K562 (cell line): Measurements from ENCODE around the gene SLC38A2. TPM values are rescaled to one million over a fixed set of nuclear protein-coding genes. Genes with fewer than 3 reads are reported as not detected.

Experiments used
- ATAC-seq: fragments of 200-7000 bp; cut with Tn5 transposase; 3 replicates; pipeline ENCODE4 v1.9.1; 2020; ENCODE audit warnings: moderate library complexity
- BruUV-seq: library from RNA; stranded (reverse); fragments of 400-500 nt; replicated peaks from 2 replicates; lab custom pipeline; 2021; lab: Mats Ljungman, UMichigan
- CTCF ChIA-PET: fragments of 300-600 bp; formaldehyde crosslinking; extraction: SDS; loops from one replicate; lab custom pipeline; 2021; ENCODE audit warnings: low intra/inter-chr PET ratio; lab: Yijun Ruan, JAX
- POLR2A ChIA-PET: fragments of 300-600, 350-650 bp; sonication (Branson Sonifier 250); formaldehyde crosslinking; extraction: SDS; loops from one replicate; lab custom pipeline; 2021; ENCODE audit warnings: antibody characterized with exemption, inconsistent platforms; lab: Yijun Ruan, JAX
- DNase-seq, 4 experiments: peaks; one replicate each; pipeline versions ENCODE4 v3.0.0 to v3.0.0-alpha.2; 2011 to 2018; ENCODE audit warnings: low spot score in 3 of 4, mixed read lengths in 3 of 4; ENCODE audit errors: extremely low read depth in 1 of 4
- FAIRE-seq: peaks from 2 replicates; lab custom pipeline; 2011; peaks lifted over from hg19 to GRCh38; lab: Jason Lieb, UNC
- H2AFZ ChIP-seq: 2 replicates; pipeline ENCODE4 v1.6.0; 2011; ENCODE audit warnings: low read depth, low read length, control low read depth, inconsistent platforms
- H3K27ac ChIP-seq: fragments of 200-600 bp; 3 replicates; pipeline ENCODE4 v1.8.0; 2011; ENCODE audit warnings: low read depth, mild to moderate bottlenecking, control low read depth, inconsistent platforms, low read length, moderate library complexity, mixed read lengths; ENCODE audit errors: extremely low read depth
- H3K27me3 ChIP-seq, 2 experiments: fragments of 300-600 bp in 1 of 2; 2 replicates in 1 of 2; 3 replicates in 1 of 2; pipeline versions ENCODE4 v1.6.0 to v1.8.0; 2011; ENCODE audit warnings: inconsistent platforms in 2 of 2, low read length in 2 of 2, mild to moderate bottlenecking in 1 of 2, mixed read lengths in 1 of 2, moderate library complexity in 1 of 2; ENCODE audit not compliant: control insufficient read depth in 2 of 2, insufficient read depth in 2 of 2
- H3K36me3 ChIP-seq: fragments of 300-600 bp; 3 replicates; pipeline ENCODE4 v1.8.0; 2011; ENCODE audit warnings: mild to moderate bottlenecking, low read length, inconsistent platforms; ENCODE audit not compliant: control insufficient read depth, insufficient read depth
- H3K4me1 ChIP-seq, 2 experiments: fragments of 200-600 bp in 1 of 2; replicated peaks in 1 of 2; 2 replicates in 1 of 2; 3 replicates in 1 of 2; pipeline versions ENCODE4 v1.5.1 to v1.8.0; 2011; ENCODE audit warnings: inconsistent platforms in 2 of 2, low read length in 2 of 2, mild to moderate bottlenecking in 1 of 2, mixed read lengths in 1 of 2, moderate library complexity in 1 of 2; ENCODE audit not compliant: control insufficient read depth in 2 of 2, insufficient read depth in 2 of 2
- H3K4me2 ChIP-seq: 2 replicates; pipeline ENCODE4 v1.6.1; 2011; ENCODE audit warnings: low read length, control low read depth, inconsistent platforms, mixed read lengths; ENCODE audit not compliant: insufficient read depth
- H3K4me3 ChIP-seq: fragments of 200-600 bp; sonication (generic), shearing (Covaris generic); 2 replicates; pipeline ENCODE4 v1.5.1; 2016; ENCODE audit warnings: control low read depth, inconsistent platforms
- H3K79me2 ChIP-seq: fragments of 200-600 bp; 3 replicates; pipeline ENCODE4 v1.8.0; 2011; ENCODE audit warnings: low read length, inconsistent platforms; ENCODE audit not compliant: control insufficient read depth, insufficient read depth
- H3K9ac ChIP-seq, 2 experiments: 2 replicates each; pipeline versions ENCODE4 v1.6.0 to v1.6.1; 2011; ENCODE audit warnings: low read depth in 2 of 2, low read length in 2 of 2, control low read depth in 1 of 2, inconsistent platforms in 1 of 2, mild to moderate bottlenecking in 1 of 2, mixed read lengths in 1 of 2; ENCODE audit not compliant: insufficient read depth in 1 of 2
- H3K9me1 ChIP-seq: one replicate; pipeline ENCODE4 v1.6.0; 2011; ENCODE audit warnings: inconsistent platforms, mild to moderate bottlenecking, low read length, moderate library complexity; ENCODE audit not compliant: control insufficient read depth, insufficient read depth
- H3K9me3 ChIP-seq: replicated peaks from 2 replicates; pipeline ENCODE4 v1.5.1; 2011; ENCODE audit warnings: low read depth, low read length, inconsistent platforms; ENCODE audit not compliant: control insufficient read depth, insufficient read depth
- H4K20me1 ChIP-seq: replicated peaks from 2 replicates; pipeline ENCODE4 v1.6.1; 2011; ENCODE audit warnings: low read length, inconsistent platforms, mixed read lengths; ENCODE audit not compliant: control insufficient read depth, insufficient read depth
- CREM ChIP-seq: IDR thresholded peaks from 2 replicates; pipeline ENCODE4 v1.6.1; 2014; ENCODE audit warnings: antibody characterized with exemption, low read depth
- FIP1L1 ChIP-seq: fragments of 200-400 bp; formaldehyde crosslinking; IDR thresholded peaks from 2 replicates; pipeline ENCODE4 v1.6.1; 2018; ENCODE audit warnings: mild to moderate bottlenecking, low read depth, low read length; ENCODE audit not compliant: poor library complexity, severe bottlenecking
- FOXM1 ChIP-seq, 2 experiments: fragments of 450-650 bp in 1 of 2; sonication (generic) in 1 of 2; formaldehyde crosslinking in 1 of 2; IDR thresholded peaks; 2 replicates each; pipeline versions ENCODE4 v1.6.1 to v1.9.0; 2017 to 2022; ENCODE audit warnings: low read depth in 2 of 2, mild to moderate bottlenecking in 2 of 2, missing genetic modification reagents in 1 of 2, moderate library complexity in 1 of 2
- MEF2D ChIP-seq: conservative IDR thresholded peaks from 2 replicates; pipeline ENCODE4 v1.6.1; 2016; ENCODE audit warnings: low read depth, missing genetic modification characterization, missing compliant biosample characterization
- MEIS2 ChIP-seq: fragments of 450-650 bp; IDR thresholded peaks from 2 replicates; pipeline ENCODE4 v1.6.1; 2014; ENCODE audit warnings: mild to moderate bottlenecking; ENCODE audit not compliant: partially characterized antibody
- POLR2G ChIP-seq: fragments of 200-400 bp; formaldehyde crosslinking; IDR thresholded peaks from 2 replicates; pipeline ENCODE4 v1.6.1; 2017; ENCODE audit warnings: low read depth, mild to moderate bottlenecking, antibody characterized with exemption, low read length, moderate library complexity
- PPARD ChIP-seq: fragments of 250-450 bp; sonication (Bioruptor Pico); IDR thresholded peaks from 2 replicates; pipeline ENCODE4 v1.8.0; 2022; ENCODE audit warnings: inconsistent platforms, mild to moderate bottlenecking, moderate library complexity
- RBFOX2 ChIP-seq: fragments of 200-400 bp; formaldehyde crosslinking; IDR thresholded peaks from 2 replicates; pipeline ENCODE4 v1.6.1; 2017; ENCODE audit warnings: low read depth, mild to moderate bottlenecking, low read length, moderate library complexity
- ZC3H11A ChIP-seq: IDR thresholded peaks from 2 replicates; pipeline ENCODE4 v1.6.1; 2012; ENCODE audit warnings: low read depth, low read length, improper control_type of control experiment
- WGBS: fragments of 100-300 bp; shearing (Covaris generic); methylation state at CpG from one replicate; pipeline ENCODE4 v1.1.6; 2016; ENCODE audit warnings: low coverage, mixed read lengths; ENCODE audit not compliant: insufficient coverage; ENCODE audit errors: missing lambda C conversion rate; 5-methylcytosine and 5-hydroxymethylcytosine counted together
- in situ Hi-C: fragments of 300-500 bp; cut with MboI; formaldehyde crosslinking; loops from 4 replicates; pipeline ENCODE4 v1.15.0; 2018; ENCODE audit warnings: inconsistent platforms, mixed read lengths
- intact Hi-C: fragments of 100-400 bp; cut with micrococcal nuclease; formaldehyde crosslinking; loops from 2 replicates; pipeline ENCODE4 v1.14.2; 2022
- polyA plus RNA-seq, 8 experiments: library from polyadenylated mRNA; depleted of rRNA in 4 of 8; stranded (reverse) in 5 of 8; unstranded in 3 of 8; fragments of >200 nt; fragmentation: Nextera tagmentation in 2 of 8; fragmentation: Illumina TruSeq in 1 of 8; extraction: Ambion mirVana in 2 of 8; extraction: Trizol in 1 of 8; gene quantifications; 2 replicates each; pipeline versions ENCODE4 v1.2.1 to v1.2.3, GENCODE V29; 2011 to 2014; ENCODE audit warnings: inconsistent platforms in 1 of 8, missing spikeins in 1 of 8
- total RNA-seq, 7 experiments: library from RNA; depleted of rRNA in 6 of 7; stranded (reverse); fragments of >200 nt in 6 of 7; fragmentation: Illumina TruSeq in 2 of 7; extraction: Trizol in 2 of 7; gene quantifications; 2 replicates each; pipeline versions ENCODE4 v1.2.1 to v1.2.3, GENCODE V29; 2011 to 2021; ENCODE audit warnings: low replicate concordance in 1 of 7
- TF ChIP-seq, protein P1 (sequence below): fragments of 250-450 bp; sonication (Bioruptor Pico); IDR thresholded peaks from 2 replicates; pipeline ENCODE4 v1.4.0; 2020; ENCODE audit warnings: mild to moderate bottlenecking, moderate library complexity
- TF ChIP-seq, protein P2 (sequence below): sonication (generic); formaldehyde crosslinking; IDR thresholded peaks from 2 replicates; pipeline ENCODE4 v1.8.1; 2022; ENCODE audit warnings: missing genetic modification reagents
- TF ChIP-seq, protein P3 (sequence below): fragments of 450-650 bp; IDR thresholded peaks from 2 replicates; pipeline ENCODE4 v1.6.1; 2016; ENCODE audit warnings: missing biosample characterization, missing genetic modification characterization

SLC38A2 gene
- total and polyA plus RNA-seq, 9 of the 15 experiments (the other 6 are each of a cell fraction or from before 2014, with no cell fraction given): 98.7 to 292 (median 143) TPM

DNA sequence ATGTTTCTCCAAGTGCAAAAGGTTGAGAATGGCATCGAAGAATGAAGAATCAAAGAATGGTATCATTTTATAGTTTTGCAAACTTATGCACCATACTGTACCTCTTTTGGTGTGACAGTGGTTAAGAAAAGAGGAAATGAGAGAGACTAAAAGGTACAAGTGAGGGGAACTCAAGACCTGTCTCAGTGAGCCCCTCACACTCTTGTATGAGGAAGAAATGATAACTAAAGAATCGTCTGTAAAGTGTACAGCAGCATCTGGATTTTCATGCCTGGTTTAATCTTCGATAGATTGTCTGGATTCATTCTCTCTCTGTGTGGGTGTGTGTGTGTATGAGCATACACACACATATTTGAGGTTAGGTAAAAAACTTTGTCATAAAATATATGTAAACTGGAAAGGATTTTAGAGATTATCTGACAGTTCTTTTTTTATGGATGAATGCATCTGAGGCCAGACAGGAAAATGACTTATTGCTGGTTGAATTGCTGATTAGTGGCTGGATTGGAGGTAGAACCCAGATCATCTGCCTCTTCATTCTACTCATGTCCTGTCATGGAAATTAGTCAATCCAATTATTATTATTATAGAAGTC lies 16.0 kb upstream of the SLC38A2 start:
- CTCF ChIA-PET: no interaction called here
- H3K27ac ChIP-seq: no peak overlapping the region
- no peak for ATAC-seq
- no peak overlapping the region for H3K4me2 ChIP-seq
- no peak for DNase-seq
- peaks cover 2% of the 10 kb centered on the region for H3K9me1 ChIP-seq
- peaks cover 10 to 41% of the 10 kb centered on the region in 2 experiments for H3K4me1 ChIP-seq
- FAIRE-seq: no peak
- POLR2A ChIA-PET: no interaction called here
- no peaks in the 10 kb centered on the region for H3K9me3 ChIP-seq
- H4K20me1 ChIP-seq: no peaks in the 10 kb centered on the region
- peaks cover 30% of the 10 kb centered on the region for H3K79me2 ChIP-seq
- in situ Hi-C loops: no loop called here
- H3K4me3 ChIP-seq: no peak overlapping the region
- no peaks in the 10 kb centered on the region for H3K36me3 ChIP-seq
- no peak overlapping the region for H3K9ac ChIP-seq
- WGBS: 49% methylated on average over 3 of the region's 3 CpGs
- BruUV-seq: no TSS peak
- intact Hi-C loops: loop anchor here (10.0 kb wide), 1 partner anchor 136 kb away; no protein-coding TSS in a partner anchor
- no peak overlapping the region for H2AFZ ChIP-seq
- H3K27me3 ChIP-seq: no peaks in the 10 kb centered on the region
- TF ChIP-seq MEF2D (tag) (no peak), CREM (no peak), POLR2G (no peak), ZC3H11A (no peak), FIP1L1 (no peak), FOXM1 (IDR thresholded peaks at IDR 0.05; ENCODE audit: low read depth) (no peak), FOXM1 (CRISPR knock-in tag; IDR thresholded peaks at IDR 0.05; ENCODE audit: low read depth) (no peak), MEIS2 (peak; percentile 20), PPARD (CRISPR knock-in tag) (no peak), RBFOX2 (0 out of 2 replicates have a peak, but pooled peaks have one; percentile 9)
- TF ChIP-seq, protein P1, sequence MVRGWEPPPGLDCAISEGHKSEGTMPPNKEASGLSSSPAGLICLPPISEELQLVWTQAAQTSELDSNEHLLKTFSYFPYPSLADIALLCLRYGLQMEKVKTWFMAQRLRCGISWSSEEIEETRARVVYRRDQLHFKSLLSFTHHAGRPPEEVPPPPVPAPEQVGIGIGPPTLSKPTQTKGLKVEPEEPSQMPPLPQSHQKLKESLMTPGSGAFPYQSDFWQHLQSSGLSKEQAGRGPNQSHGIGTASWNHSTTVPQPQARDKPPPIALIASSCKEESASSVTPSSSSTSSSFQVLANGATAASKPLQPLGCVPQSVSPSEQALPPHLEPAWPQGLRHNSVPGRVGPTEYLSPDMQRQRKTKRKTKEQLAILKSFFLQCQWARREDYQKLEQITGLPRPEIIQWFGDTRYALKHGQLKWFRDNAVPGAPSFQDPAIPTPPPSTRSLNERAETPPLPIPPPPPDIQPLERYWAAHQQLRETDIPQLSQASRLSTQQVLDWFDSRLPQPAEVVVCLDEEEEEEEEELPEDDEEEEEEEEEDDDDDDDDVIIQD: no peak
- TF ChIP-seq, protein P2, sequence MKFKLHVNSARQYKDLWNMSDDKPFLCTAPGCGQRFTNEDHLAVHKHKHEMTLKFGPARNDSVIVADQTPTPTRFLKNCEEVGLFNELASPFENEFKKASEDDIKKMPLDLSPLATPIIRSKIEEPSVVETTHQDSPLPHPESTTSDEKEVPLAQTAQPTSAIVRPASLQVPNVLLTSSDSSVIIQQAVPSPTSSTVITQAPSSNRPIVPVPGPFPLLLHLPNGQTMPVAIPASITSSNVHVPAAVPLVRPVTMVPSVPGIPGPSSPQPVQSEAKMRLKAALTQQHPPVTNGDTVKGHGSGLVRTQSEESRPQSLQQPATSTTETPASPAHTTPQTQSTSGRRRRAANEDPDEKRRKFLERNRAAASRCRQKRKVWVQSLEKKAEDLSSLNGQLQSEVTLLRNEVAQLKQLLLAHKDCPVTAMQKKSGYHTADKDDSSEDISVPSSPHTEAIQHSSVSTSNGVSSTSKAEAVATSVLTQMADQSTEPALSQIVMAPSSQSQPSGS (CRISPR knock-in tag): no peak
- TF ChIP-seq, protein P3, sequence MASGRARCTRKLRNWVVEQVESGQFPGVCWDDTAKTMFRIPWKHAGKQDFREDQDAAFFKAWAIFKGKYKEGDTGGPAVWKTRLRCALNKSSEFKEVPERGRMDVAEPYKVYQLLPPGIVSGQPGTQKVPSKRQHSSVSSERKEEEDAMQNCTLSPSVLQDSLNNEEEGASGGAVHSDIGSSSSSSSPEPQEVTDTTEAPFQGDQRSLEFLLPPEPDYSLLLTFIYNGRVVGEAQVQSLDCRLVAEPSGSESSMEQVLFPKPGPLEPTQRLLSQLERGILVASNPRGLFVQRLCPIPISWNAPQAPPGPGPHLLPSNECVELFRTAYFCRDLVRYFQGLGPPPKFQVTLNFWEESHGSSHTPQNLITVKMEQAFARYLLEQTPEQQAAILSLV (tag): no peak
